SK-N-SH (cell line): ENCODE results near the gene FEM1B.

Experiments used
- CTCF ChIP-seq: fragments of 200-600 bp; sonication (generic); IDR thresholded peaks from 2 replicates; pipeline ENCODE4 v1.6.1; 2017; ENCODE audit warnings: antibody characterized with exemption, mild to moderate bottlenecking, moderate library complexity
- FOSL2 ChIP-seq: IDR thresholded peaks from 2 replicates; pipeline ENCODE4 v1.4.0; 2012; ENCODE audit warnings: low read depth, mild to moderate bottlenecking, moderate library complexity, borderline replicate concordance
- POLR2AphosphoS5 ChIP-seq: IDR thresholded peaks from 2 replicates; pipeline ENCODE4 v1.6.1; 2012; ENCODE audit warnings: low read depth, low read length
- SMC3 ChIP-seq: IDR thresholded peaks from 2 replicates; pipeline ENCODE4 v1.6.1; 2012; ENCODE audit warnings: low read depth, low read length, improper control_type of control experiment
- YY1 ChIP-seq: IDR thresholded peaks from 2 replicates; pipeline ENCODE4 v1.4.0; 2012; ENCODE audit warnings: low read depth, mild to moderate bottlenecking

GRCh38 chr15:68230157-68231100, 47.1 kb upstream of the FEM1B start:
- TF ChIP-seq SMC3 (no peak), FOSL2 (no peak), CTCF (no peak), POLR2AphosphoS5 (no peak), YY1 (no peak)
